Left ventricle myocardium superior (tissue), 1 donor: ENCODE measurements around the gene RPLP2. TPM values are rescaled to one million over a fixed set of nuclear protein-coding genes. Genes with fewer than 3 reads are reported as not detected.
A peak's percentile ranks its signal among the peaks of the same experiment; 100 is the strongest.

ENCODE experiments used
- ATAC-seq: fragments of 200-7000 bp; cut with Tn5 transposase; one replicate; pipeline ENCODE4 v1.9.1; 2020; ENCODE audit warnings: mild to moderate bottlenecking, moderate library complexity
- DNase-seq: peaks from one replicate; pipeline ENCODE4 v3.0.0-alpha.2; 2020
- intact Hi-C: fragments of 100-400 bp; cut with micrococcal nuclease; formaldehyde crosslinking; loops from one replicate; pipeline ENCODE4 v1.11.0; 2022
- total RNA-seq: library from RNA; stranded (reverse); fragmentation: NEBNext Ultra II Directional; extraction: Animal tissue kit (Norgen Biotek cat#: 25700); gene quantifications from one replicate; pipeline ENCODE4 v1.2.1, GENCODE V29; 2021
- donor health status: DM: no; HTN: yes; CAD: no; lungs with severe emphysema.

The RPLP2 gene
- total RNA-seq, 1 donor from 2014 or later = 942 TPM

GRCh38 chr11:800473-800872 lies 9.3 kb upstream of the RPLP2 start:
- intact Hi-C loops = no loop called here
- ATAC-seq (no peak), DNase-seq (peak; percentile 36)

GRCh38 chr11:801097-801780 lies 8.5 kb upstream of the RPLP2 start:
- intact Hi-C loops = no loop called here
- no peak for DNase-seq
- ATAC-seq = no peak

DNA sequence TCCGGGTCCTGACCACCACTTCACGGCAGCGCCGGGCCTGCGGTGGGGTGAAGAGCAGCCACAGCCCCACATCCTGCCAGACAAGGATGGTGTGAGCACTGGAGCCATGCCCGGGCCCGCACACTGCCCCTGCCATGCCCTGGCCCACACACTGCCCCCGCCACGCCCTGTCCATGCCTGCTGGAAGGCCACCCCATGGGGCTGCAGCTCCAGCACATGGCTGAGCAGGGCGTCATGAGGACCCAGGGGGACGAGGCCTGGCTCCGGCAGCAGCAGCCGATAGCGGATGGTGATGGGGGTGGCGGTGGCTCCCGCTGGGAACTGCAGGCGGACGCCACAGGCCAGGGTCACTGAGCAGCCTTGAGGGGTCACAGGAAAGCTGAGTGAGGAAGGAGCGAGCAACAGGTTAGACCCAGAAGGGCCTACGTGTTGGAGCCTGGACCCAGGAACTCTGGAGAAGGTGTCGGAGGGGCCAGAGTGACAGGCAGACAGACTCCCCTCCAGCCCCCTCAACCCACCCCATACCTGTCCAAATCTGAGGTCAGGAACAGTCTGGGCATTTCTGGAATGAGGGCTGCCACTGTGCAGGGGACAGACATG lies 7.6 kb upstream of the RPLP2 start:
- DNase-seq (no peak), ATAC-seq (no peak)
- intact Hi-C loops = no loop called here

GRCh38 chr11:802693-803466 lies 6.9 kb upstream of the RPLP2 start:
- DNase-seq (no peak), ATAC-seq (no peak)
- intact Hi-C loops = no loop called here

DNA sequence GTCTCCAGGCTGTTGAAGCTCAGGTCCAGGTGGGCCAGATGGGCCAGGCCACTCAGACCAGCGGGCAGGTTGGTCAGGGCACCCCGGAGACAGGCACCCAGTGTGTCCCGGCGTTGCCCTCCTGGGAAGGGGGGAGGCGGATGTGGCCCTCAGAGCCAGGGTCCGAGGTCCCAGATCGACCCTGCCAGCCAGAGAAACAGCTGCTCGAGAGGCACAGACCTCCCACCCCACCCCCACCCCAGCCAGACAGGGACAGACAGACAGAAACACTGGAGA lies 6.4 kb upstream of the RPLP2 start:
- intact Hi-C loops = no loop called here
- ATAC-seq (no peak), DNase-seq (no peak)

DNA sequence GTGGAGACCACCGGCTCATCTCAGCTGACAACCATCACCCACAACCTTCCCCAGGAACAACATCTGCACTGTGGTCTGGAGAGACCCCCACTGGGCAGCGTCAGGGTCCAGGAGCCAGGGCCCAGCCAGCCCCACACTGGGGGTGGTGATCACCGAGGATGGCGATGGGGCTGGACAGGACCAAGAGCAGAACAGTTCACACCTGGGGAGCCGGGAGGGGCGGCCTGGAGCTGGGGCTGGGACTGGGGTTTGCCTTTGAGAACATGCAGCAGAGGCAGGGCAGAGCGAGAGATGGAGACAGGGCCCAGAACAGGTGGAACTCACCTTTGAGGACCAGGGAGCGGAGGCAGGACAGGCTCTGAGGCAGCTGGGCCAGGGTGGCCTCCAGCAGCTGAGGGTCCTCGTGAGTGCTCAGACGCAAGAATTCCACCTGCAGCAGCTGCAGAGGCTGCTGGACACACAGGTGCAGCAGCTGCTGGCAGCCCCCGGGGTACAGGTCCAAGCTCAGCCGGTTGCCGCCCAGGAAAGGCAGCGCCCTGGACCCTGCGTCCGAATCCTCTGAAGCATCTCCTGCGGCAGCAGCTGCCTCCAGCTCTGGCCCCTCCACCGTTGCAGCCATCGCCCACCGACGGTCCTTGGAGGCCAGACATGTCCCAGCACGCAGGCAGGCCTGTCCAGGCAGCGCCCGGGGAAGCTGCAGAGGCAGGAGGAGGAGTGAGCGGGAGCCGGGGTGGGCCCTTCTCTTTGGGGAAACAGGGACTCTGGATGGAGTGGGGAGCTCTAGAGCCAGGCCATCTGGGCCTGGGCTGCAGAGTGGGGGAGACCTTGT lies 5.8 kb upstream of the RPLP2 start:
- intact Hi-C loops = no loop called here
- no peak for ATAC-seq
- DNase-seq = no peak

DNA sequence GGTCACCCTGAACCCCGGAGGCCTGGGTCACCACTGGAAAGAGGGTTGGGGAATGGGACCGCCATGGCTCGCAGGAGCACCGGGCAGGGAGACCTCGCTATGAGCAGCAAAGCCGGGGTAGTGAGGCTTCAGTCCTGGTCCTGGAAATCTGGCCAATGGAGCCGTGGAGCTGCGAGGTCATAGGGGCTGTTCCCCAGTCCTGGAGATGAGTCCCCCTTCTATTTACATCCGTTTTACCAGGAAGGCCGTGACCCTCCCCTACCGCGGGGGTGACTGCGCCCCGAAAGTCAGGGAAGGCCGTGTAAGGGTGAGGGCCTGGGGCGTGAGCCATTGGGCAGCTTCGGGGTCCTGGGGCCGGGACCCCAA lies 5.2 kb upstream of the RPLP2 start:
- intact Hi-C loops = no loop called here
- DNase-seq (no peak), ATAC-seq (no peak)

GRCh38 chr11:808427-809286 lies 1.1 kb upstream of the RPLP2 start:
- ATAC-seq = no peak
- intact Hi-C loops = no loop called here
- no peak for DNase-seq

DNA sequence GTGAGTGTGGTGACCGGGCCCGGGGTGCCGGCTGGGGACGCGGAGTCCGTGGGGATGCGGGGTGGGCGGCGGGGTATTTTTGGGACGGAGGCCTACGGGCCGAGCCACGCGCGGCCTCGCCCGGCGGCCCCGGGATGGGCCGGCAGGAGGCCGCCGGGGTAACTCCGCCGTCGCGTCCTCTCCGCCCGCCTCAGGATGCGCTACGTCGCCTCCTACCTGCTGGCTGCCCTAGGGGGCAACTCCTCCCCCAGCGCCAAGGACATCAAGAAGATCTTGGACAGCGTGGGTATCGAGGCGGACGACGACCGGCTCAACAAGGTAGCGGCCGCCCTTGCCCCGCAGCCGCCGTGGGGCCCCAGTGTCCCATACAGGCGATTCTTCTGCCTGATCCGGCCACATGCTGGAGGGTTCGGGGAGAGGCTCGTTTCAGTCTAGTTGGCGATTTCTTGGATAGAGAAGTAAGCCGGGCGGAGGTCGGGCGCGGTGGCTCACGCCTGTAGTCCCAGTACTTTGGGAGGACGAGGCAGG lies 337 bp downstream of the RPLP2 start:
- intact Hi-C loops = no loop called here
- ATAC-seq (no peak), DNase-seq (no peak)

- intact Hi-C loops = no loop called here
- no peak for ATAC-seq
- no peak for DNase-seq
These were observed 1.9 kb downstream of the RPLP2 start for GRCh38 chr11:811446-812245.

DNA sequence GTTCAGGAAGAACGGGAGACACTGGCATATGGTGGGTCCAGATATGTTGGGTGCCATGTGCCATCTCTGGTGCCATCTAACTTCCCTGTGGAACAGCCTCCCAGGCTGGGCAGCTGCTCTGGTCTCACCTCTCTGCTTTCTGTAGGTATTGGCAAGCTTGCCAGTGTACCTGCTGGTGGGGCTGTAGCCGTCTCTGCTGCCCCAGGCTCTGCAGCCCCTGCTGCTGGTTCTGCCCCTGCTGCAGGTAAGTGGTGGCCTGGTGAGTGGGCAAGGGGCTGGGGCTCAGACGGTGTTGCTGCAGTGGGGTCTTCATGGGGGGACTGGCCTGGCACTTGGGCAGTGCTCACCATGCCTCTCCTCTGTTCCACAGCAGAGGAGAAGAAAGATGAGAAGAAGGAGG lies 2.6 kb downstream of the RPLP2 start:
- no peak for ATAC-seq
- DNase-seq = no peak
- intact Hi-C loops = no loop called here

GRCh38 chr11:813072-813455 lies 3.3 kb downstream of the RPLP2 start:
- intact Hi-C loops = no loop called here
- DNase-seq = no peak
- no peak for ATAC-seq

- ATAC-seq (no peak), DNase-seq (no peak)
- intact Hi-C loops = no loop called here
These were observed 3.8 kb downstream of the RPLP2 start for GRCh38 chr11:813456-814096.

- intact Hi-C loops = no loop called here
- ATAC-seq = no peak
- DNase-seq = no peak
These were observed 6.1 kb downstream of the RPLP2 start for GRCh38 chr11:815675-816432.

DNA sequence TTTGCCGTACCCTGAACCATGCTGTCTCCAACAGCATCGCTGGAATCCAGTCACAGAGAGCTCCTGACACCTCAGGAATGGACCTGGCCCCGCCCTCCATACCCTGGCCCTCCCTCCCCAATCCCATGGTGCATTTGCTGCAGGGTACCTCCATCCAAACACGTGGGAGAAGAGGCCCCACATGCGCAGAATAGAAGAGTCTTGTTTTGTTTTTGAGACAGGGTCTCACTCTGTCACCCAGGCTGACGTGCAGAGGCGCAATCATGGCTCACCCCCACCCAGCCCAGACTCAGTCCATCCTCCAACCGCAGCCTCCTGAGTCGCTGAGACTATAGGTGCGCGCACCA lies 6.6 kb downstream of the RPLP2 start:
- intact Hi-C loops = no loop called here
- no peak for DNase-seq
- no peak for ATAC-seq

- intact Hi-C loops = no loop called here
- ATAC-seq (no peak), DNase-seq (peak; percentile 52)
These were observed 8.8 kb downstream of the RPLP2 start, which contains the start of gene PNPLA2 for GRCh38 chr11:818396-819128. PNPLA2 (plus strand) TSS chr11:818914; CDS start chr11:819719, 805 bp downstream.
